ENCODE measurements around the gene REEP1. TPM values are rescaled to one million over a fixed set of nuclear protein-coding genes. Genes with fewer than 3 reads are reported as not detected.

Gene REEP1
- total and polyA plus RNA-seq, 7 donors: 0.23 to 98.0 (median 44.9) TPM

- 47 to 74% methylated on average over 9 of the region's 9 CpGs for WGBS, 2 donors
- H3K27me3 ChIP-seq: no peaks in the 10 kb centered on the region
- H3K27ac ChIP-seq: no peak overlapping the region
- H3K4me3 ChIP-seq: no peak overlapping the region
- TF ChIP-seq POLR2A (IDR thresholded peaks at IDR 0.05) (no peak), POLR2AphosphoS5 (IDR thresholded peaks at IDR 0.05) (no peak), EP300 (IDR thresholded peaks at IDR 0.05) (no peak), CTCF (IDR thresholded peaks at IDR 0.05) (no peak)
- H3K36me3 ChIP-seq: no peaks in the 10 kb centered on the region
- H3K9me3 ChIP-seq: no peaks in the 10 kb centered on the region
- H3K4me1 ChIP-seq: peaks cover 0 to 13% (median 11%) of the 10 kb centered on the region in 4 donors
- no peak for DNase-seq
- intact Hi-C loops (cut with DNase I): no loop called here
Measured at GRCh38 chr2:86323273-86324021, 14.0 kb downstream of the REEP1 start.

GRCh38 chr2:86319700-86320580 lies 17.5 kb downstream of the REEP1 start:
- WGBS, 2 donors: 37 to 57% methylated on average over 8 of the region's 8 CpGs
- DNase-seq: no peak
- Histone ChIP-seq H3K4me1 (peaks cover 0 to 13% (median 7%) of the 10 kb centered on the region in 4 donors), H3K36me3 (no peaks in the 10 kb centered on the region), H3K27me3 (no peaks in the 10 kb centered on the region), H3K4me3 (no peak overlapping the region), H3K27ac (peak overlapping the region in 1 of 4 donors; percentile 13), H3K9me3 (no peaks in the 10 kb centered on the region)
- TF ChIP-seq POLR2AphosphoS5 (IDR thresholded peaks at IDR 0.05): no peak
- no peak for TF ChIP-seq POLR2A (IDR thresholded peaks at IDR 0.05)
- no peak for TF ChIP-seq CTCF (IDR thresholded peaks at IDR 0.05)
- no peak for TF ChIP-seq EP300 (IDR thresholded peaks at IDR 0.05)
- intact Hi-C loops (cut with DNase I): no loop called here

- Histone ChIP-seq H3K4me1 (peaks cover 0 to 58% (median 42%) of the 10 kb centered on the region in 4 donors), H3K27ac (peak overlapping the region in 1 of 4 donors; percentile 74), H3K4me3 (no peak overlapping the region), H3K36me3 (no peaks in the 10 kb centered on the region), H3K27me3 (no peaks in the 10 kb centered on the region), H3K9me3 (no peaks in the 10 kb centered on the region)
- WGBS, 2 donors: 89 to 90% methylated on average over 6 of the region's 6 CpGs
- intact Hi-C loops (cut with DNase I): no loop called here
- TF ChIP-seq EP300 (IDR thresholded peaks at IDR 0.05): no peak
- DNase-seq: peak; percentile 37
Measured at GRCh38 chr2:86315084-86315483, 22.3 kb downstream of the REEP1 start.

GRCh38 chr2:86314125-86314524 lies 23.3 kb downstream of the REEP1 start:
- TF ChIP-seq POLR2AphosphoS5 (IDR thresholded peaks at IDR 0.05): peak in 2 of 4 donors; percentile 48 to 63
- TF ChIP-seq CTCF (IDR thresholded peaks at IDR 0.05): no peak
- peak in 1 of 4 donors; percentile 70 for TF ChIP-seq EP300 (IDR thresholded peaks at IDR 0.05)
- Histone ChIP-seq H3K27ac (peak overlapping the region in 3 of 4 donors; percentile 12 to 74 (median 56)), H3K27me3 (no peaks in the 10 kb centered on the region), H3K36me3 (no peaks in the 10 kb centered on the region), H3K9me3 (no peaks in the 10 kb centered on the region), H3K4me3 (no peak overlapping the region), H3K4me1 (peaks cover 0 to 63% (median 45%) of the 10 kb centered on the region in 4 donors)
- DNase-seq: peak; percentile 87
- intact Hi-C loops (cut with DNase I): no loop called here
- 87 to 91% methylated on average over 2 of the region's 2 CpGs for WGBS, 2 donors

- H3K9me3 ChIP-seq: no peaks in the 10 kb centered on the region
- TF ChIP-seq CTCF (IDR thresholded peaks at IDR 0.05) (no peak), POLR2AphosphoS5 (IDR thresholded peaks at IDR 0.05) (no peak), EP300 (IDR thresholded peaks at IDR 0.05) (no peak), POLR2A (IDR thresholded peaks at IDR 0.05) (no peak)
- DNase-seq: no peak
- no peaks in the 10 kb centered on the region for H3K36me3 ChIP-seq
- peak overlapping the region in 1 of 4 donors; percentile 74 for H3K27ac ChIP-seq
- no peak overlapping the region for H3K4me3 ChIP-seq
- WGBS, 2 donors: 91 to 92% methylated on average over 2 of the region's 2 CpGs
- H3K4me1 ChIP-seq: peaks cover 0 to 71% (median 53%) of the 10 kb centered on the region in 4 donors
- no peaks in the 10 kb centered on the region for H3K27me3 ChIP-seq
- intact Hi-C loops (cut with DNase I): no loop called here
Measured at GRCh38 chr2:86313341-86313740, 24.1 kb downstream of the REEP1 start.
